GM19351 (cell line): ENCODE results near the gene CHST11.

Source experiments
- ATAC-seq: cut with Tn5 transposase; IDR thresholded peaks from one replicate; pipeline ENCODE4 v1.9.1; 2021; ENCODE audit warnings: mild to moderate bottlenecking, moderate library complexity; ENCODE audit not compliant: unreplicated experiment

Gene CHST11

DNA sequence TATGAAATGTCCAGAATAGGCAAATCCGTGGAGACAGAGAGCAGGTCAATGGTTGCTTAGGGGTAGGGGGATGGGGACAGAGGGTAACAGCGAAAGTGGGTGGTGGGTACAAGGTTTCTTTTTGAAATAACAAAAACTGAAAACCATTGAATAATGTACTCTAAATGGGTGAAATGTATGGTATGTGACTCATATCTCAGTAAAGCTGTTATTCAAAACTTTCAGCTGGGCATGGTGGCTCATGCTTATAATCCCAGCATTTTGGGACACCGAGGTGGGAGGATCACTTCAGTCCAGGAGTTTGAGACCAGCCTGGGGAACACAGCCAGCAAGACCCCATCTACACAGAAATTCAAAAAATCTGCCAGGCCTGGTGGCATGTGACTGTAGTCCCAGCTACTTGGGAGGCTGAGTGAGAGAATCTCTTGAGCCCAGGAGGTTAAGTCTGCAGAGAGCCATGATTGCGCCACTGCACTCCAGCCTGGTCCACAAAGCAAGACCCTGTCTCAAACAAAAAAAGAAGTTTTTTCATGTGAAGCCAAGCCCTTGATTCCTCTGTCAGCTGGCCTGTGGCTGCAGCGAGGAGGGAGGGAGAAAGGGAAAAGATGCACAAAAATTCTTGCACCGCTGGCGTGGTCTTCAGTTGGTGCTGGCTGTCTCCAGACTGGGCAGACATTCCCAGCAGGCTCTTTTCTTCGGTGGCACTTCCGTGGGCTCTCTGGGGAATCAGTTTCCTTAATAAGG lies 253.1 kb downstream of the CHST11 start:
- no peak for ATAC-seq

DNA sequence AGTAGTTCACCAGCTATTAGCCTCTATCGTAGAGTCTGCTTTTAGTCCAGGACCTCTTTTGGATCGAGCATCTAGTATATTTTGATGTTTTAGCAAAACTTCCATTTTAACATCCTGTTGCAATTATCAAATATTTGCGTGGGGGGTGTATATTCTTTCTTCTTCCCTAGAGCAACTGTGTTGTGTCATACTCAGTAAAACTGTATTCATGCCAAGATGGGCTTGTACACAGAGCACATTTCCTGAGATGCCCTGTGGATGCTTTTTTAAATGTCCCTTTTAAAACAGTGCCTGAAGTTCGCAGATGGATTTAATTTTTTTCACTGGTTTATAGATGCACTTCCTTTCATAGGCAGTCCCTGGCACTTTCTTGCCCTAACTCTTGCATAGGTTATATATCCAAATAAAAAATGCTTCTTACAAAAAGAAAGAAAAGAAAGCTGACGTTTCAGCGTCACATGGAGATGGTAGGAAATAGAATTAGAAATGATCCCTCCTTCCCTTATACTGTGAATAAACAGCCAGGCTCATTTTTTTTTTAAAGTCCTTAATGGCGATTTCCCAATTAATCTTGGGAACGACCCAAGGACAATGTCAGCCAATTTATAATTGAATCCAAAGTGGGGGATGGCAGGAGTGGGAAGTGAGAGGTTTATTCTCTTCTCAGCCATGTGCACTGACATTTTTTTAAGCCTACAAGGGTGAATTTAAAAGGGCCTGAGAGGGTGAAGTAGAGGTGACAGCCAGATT lies 254.4 kb downstream of the CHST11 start:
- ATAC-seq: no peak

GRCh38 chr12:104712477-104712876 lies 255.7 kb downstream of the CHST11 start:
- no peak for ATAC-seq

- ATAC-seq: no peak
These were observed 256.2 kb downstream of the CHST11 start for GRCh38 chr12:104712968-104713367.

DNA sequence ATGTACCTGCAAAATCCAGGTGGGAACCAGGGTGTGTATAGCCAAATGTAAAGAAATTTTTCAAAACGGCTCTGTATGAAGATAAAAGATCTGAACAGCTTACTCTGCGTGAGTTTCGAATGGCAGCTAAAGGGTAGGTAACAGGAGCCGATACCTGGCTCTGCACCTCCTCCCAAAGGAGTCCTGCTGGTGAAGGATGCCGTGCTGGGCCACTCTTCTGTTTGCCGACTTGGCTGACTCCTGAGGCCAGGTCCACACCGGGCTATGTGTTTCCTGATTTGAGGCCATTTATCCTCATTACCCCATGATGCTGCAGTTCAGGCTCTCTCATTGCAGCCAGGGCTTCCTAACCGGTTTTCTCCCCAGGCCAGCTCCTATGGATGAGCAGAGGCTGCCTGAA lies 256.7 kb downstream of the CHST11 start:
- no peak for ATAC-seq

DNA sequence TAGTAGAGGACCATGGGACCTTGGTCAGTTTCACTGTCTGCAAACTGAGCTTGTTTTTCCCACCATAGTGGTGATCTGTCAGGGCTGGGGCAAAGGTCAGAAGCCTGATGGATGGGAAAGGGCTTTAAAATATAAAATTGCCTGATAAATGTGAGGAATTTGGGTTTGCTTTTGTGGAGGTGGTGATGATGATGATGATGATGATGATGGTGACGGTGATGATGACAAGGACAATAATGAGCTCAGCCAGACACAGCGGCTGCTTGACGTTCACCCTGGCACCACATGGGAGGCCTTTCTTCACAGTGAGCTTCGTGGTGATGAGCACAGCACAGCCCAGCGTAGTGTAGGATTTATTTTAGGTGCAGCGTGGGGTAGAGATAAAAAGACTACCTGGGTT lies 257.6 kb downstream of the CHST11 start:
- ATAC-seq: no peak

DNA sequence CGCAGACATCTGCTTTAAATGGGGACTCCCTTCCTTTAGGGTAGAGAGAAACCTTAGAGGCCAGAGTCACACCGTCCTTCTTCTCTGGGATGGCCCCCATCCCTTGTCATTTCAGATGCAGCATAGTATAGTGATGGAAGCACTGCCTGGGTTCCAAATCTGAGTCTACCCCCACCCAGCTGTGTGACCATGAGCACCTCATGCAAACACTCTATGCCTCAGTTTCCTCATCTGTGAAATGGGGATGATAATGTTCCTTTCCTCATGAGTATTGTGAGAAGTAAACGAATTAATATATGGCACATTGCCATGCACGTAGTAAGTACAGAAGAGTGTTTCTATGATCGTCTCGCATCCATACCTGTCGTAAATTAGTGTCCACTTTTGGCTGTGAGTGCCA lies 259.4 kb downstream of the CHST11 start:
- no peak for ATAC-seq

GRCh38 chr12:104718304-104718929 lies 261.7 kb downstream of the CHST11 start:
- no peak for ATAC-seq

DNA sequence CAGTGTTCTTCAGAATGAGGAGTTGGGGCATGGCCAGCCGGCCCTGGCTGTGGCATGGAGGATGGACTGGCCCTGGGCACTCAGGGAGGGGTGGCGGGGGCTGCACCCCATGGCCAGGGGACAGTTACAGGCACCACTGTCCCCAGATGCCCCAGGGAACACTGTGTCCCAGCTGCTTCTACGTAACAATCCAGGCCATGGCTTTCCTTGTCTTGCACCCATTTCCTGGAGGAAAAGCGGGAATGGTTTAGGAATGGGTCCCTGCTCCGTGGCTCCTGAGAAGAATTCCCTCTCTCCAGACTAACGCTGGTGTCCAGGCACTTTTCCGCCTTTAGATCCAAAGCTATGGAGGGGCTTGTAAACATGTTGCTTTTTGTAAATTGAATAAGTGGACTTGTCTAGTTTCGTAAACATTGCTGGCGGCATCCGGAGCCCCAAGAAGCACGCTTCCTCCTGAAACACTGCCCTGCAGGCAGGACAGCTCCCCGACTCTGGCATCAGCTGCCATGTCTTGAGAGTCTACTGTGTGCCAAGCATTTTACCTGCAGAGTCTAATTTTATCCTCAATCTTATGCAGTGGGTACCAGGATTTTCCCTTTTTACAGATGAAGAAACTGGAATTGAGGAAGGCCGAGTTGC lies 263.1 kb downstream of the CHST11 start:
- ATAC-seq: no peak

- no peak for ATAC-seq
These were observed 263.7 kb downstream of the CHST11 start for GRCh38 chr12:104720339-104721038.

DNA sequence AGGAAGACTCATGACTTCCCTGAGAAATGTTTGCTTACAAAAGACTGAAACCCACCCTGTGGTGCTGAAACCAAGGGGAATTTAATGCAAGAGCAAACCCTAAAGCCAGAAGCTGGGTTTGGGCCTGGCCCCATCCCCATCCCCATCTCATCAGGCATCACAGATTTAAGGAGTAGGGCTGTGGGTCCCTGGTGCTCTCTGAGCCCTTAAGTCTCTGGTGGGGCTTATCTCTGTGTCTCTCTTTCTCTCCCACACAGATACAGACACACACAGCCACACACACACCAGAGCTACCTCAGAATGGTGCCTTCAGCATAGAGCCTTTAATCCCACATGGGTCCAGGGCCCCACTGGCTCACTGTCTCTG lies 264.3 kb downstream of the CHST11 start:
- ATAC-seq: no peak

GRCh38 chr12:104721936-104722335 lies 265.2 kb downstream of the CHST11 start:
- ATAC-seq: no peak

DNA sequence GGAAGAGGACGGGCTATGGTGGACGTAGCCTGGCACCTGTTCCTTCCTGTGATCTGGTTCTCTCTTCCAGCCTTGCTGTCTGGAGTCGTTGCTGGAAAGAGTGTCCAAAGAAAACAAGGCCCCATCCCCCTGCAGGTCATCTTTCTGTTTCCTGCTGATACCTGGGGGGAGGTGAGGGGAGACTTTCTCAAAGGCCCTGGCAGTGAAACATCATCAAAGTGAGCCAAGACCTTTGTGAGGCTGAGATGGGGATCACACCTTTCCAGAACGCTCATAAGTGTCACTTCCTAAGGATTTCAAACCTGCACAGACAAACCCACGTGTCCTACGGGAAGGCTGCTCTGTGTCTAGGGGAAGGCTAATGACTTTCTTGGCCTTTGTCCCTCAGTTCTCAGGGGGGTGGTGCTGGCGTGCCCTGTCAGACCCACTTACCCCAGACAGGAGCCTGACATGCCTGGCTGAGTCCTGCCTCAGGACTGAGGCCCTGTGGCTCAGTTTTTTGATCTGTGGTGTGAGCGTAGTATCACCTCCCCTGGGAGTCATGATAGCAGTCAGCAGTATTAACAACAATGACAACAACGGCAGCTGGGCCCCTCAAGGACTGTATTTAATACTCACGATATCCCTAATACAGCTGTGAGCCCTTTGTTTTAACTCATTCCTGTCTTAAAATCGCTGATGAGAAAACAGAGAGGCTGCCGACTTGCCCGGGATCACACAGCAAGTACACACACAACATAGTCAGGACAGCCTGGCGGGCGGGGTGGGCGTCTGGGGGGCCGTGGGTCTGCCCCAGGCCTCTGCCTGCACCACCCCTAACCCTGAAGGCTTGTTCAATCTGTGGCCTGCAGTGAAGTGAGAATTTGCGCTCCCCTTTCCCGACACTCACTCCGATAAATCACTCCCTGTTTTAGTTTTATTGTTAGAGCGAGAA lies 266.1 kb downstream of the CHST11 start:
- ATAC-seq: no peak

GRCh38 chr12:104723895-104724294 lies 267.1 kb downstream of the CHST11 start:
- ATAC-seq: no peak

GRCh38 chr12:104724992-104725585 lies 268.3 kb downstream of the CHST11 start:
- ATAC-seq: no peak

DNA sequence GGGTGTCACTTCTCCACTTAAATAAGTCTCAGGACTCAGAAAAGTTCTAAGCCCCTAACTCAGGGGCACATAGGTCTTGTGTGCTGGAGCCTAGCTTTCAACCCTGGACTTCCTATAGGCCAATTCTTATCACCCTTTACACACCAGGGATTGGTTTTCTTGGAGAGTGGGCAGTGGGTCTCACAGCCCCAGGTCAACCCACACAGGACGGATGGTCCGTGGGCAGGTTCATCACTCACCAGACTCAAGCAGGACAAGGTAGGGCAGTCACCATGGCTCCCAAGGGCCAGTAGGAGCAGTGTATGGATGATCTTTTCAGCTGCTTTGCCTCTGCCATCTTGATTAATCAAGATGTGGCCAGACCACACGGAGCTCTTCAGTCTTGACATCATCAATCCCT lies 268.9 kb downstream of the CHST11 start:
- no peak for ATAC-seq

DNA sequence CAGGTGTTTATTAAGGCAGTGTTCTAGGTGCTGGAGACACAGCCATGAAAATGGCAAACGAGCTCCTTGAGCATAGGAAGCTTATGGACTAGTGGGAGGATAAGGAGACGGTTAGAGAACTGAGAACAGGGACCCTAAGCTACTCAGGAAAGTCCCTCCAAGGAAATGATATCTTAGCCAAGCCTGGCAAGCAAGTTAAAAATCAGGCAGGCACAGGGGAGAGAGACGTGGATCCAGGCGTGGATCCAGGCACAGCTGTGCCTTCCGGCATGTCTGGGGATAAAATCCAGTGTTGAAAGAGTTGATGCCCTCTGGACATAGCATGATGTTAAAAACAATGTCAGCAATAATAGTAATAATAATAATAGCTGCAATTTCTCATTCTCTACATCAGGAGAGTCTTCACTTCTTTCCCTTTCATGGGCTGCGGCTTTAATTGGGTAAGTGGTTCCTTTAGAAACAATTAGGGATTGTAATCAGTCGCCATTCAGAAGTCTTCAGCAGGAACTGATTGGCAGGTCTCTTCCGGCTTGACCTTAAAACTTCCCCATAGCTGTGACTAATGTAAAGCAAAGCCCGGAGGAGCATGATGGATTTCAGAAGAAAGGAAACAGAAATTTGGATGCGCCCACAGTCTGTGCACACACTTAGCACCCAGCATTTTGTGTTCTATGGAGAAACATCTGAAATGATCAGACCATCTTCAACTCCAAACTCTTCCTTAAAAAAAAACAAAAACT lies 271.1 kb downstream of the CHST11 start:
- no peak for ATAC-seq

- ATAC-seq: no peak
These were observed 272.3 kb downstream of the CHST11 start for GRCh38 chr12:104729091-104729490.
